GM21528 (cell line): ENCODE data around the gene SFRP4.
"Not testable (repeated sequence)": the region's sequence is repeated elsewhere in the genome, so short reads cannot be mapped to it uniquely, and the experiment has no call there.

Source experiments
- ATAC-seq: cut with Tn5 transposase; IDR thresholded peaks from one replicate; pipeline ENCODE4 v1.9.1; 2021; ENCODE audit warnings: mild to moderate bottlenecking, moderate library complexity; ENCODE audit not compliant: unreplicated experiment, low FRiP score

SFRP4 gene

GRCh38 chr7:37916673-37917660 is at the start of gene SFRP4:
TSS of gene SFRP4 (minus strand) at chr7:37916817. CDS start at chr7:37916537, 280 bp downstream.
- ATAC-seq = no peak

GRCh38 chr7:37964196-37964595 is 47.6 kb upstream of the SFRP4 start:
- ATAC-seq = no peak

GRCh38 chr7:37961251-37961650 is 44.6 kb upstream of the SFRP4 start:
- ATAC-seq = no peak

- ATAC-seq = no peak
Measured at GRCh38 chr7:37960483-37960882, 43.9 kb upstream of the SFRP4 start.

GRCh38 chr7:37957221-37957970 is 40.8 kb upstream of the SFRP4 start:
- no peak for ATAC-seq

GRCh38 chr7:37956791-37957190 is 40.2 kb upstream of the SFRP4 start:
- ATAC-seq = no peak

- not testable (repeated sequence) for ATAC-seq
Measured at GRCh38 chr7:37954217-37954616, 37.6 kb upstream of the SFRP4 start.

GRCh38 chr7:37952240-37952639 is 35.6 kb upstream of the SFRP4 start:
- no peak for ATAC-seq

GRCh38 chr7:37947941-37948210 is 31.3 kb upstream of the SFRP4 start:
- ATAC-seq = no peak

GRCh38 chr7:37947138-37947940 is 30.7 kb upstream of the SFRP4 start:
- no peak for ATAC-seq

- no peak for ATAC-seq
Measured at GRCh38 chr7:37945336-37945735, 28.7 kb upstream of the SFRP4 start.

- no peak for ATAC-seq
Measured at GRCh38 chr7:37944737-37945054, 28.1 kb upstream of the SFRP4 start.

- ATAC-seq = no peak
Measured at GRCh38 chr7:37943905-37944736, 27.5 kb upstream of the SFRP4 start.

GRCh38 chr7:37942934-37943610 is 26.5 kb upstream of the SFRP4 start:
- no peak for ATAC-seq

- ATAC-seq = no peak
Measured at GRCh38 chr7:37933018-37933566, 16.5 kb upstream of the SFRP4 start.

- no peak for ATAC-seq
Measured at GRCh38 chr7:37932543-37932942, 15.9 kb upstream of the SFRP4 start.

GRCh38 chr7:37930226-37930948 is 13.8 kb upstream of the SFRP4 start:
- ATAC-seq = no peak

GRCh38 chr7:37928878-37929277 is 12.3 kb upstream of the SFRP4 start:
- ATAC-seq = no peak
